H54 (cell line): ENCODE data around the gene TNS1.

Experiments
- DNase-seq: peaks from one replicate; pipeline ENCODE4 v3.0.0; 2011; ENCODE audit warnings: low spot score, mixed read lengths; ENCODE audit not compliant: insufficient read length
- FAIRE-seq: peaks from 3 replicates; lab custom pipeline; 2011; peaks lifted over from hg19 to GRCh38; lab: Jason Lieb, UNC
- POLR2A ChIP-seq: IDR thresholded peaks from 2 replicates; pipeline ENCODE4 v1.6.1; 2011; ENCODE audit warnings: low read depth, mild to moderate bottlenecking, low read length

Gene TNS1

DNA sequence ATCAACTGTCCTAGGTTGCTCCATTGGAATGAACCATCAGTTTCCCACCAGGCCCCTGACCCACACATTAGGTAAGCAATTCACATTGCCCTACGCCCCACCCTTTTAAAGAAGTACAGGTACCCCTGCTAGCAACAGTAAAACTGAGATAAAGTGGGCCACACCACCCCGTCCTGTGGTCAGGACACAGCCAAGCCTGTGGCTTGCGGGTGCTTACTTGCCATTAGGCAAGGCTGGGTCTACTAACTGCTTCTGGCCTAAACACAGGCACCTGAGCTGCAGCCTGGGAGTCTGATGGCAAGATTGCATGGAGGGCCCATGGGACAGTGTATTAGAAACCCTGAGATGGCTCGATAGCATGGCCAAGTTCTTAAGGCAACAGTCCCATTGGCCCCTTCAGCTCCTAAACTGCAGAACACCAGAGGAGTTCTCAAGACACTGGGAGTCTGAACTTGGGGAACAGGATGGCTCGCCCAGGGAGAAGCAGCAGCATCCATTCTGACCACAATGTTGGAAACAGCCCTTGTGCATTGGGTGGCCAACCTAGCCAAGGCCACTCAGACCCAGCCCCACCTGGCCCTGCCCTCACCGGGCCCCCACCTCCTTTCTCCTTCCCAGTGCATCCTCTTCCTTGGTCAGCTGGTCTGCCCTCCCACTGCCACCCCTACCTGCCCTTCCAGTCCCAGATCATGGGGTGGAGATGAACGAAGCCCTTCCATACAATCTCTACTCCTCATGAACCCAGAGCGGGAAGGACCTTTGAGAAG lies 177.1 kb downstream of the TNS1 start:
- DNase-seq (no peak), FAIRE-seq (no peak)
- no peak for TF ChIP-seq POLR2A

DNA sequence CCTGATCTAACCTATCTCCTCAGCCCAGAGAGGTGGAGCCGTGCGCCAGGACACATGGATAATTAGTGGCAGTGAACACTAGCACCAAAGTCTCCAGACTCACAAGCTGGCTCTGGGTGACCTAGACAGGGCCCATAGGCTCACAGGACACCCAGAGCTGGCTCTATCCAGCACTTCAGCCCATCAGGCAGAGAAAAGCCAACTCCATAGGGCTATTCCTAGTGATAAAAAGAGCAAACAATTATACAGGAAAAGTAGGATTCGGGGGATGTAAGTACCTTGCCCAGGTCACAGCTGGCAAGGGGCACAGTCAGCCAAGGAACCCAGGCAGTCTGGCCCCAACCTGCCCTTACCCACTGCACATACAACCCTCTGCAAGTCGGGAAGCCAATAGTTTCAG lies 178.6 kb downstream of the TNS1 start:
- FAIRE-seq (no peak), DNase-seq (no peak)
- TF ChIP-seq POLR2A: no peak

DNA sequence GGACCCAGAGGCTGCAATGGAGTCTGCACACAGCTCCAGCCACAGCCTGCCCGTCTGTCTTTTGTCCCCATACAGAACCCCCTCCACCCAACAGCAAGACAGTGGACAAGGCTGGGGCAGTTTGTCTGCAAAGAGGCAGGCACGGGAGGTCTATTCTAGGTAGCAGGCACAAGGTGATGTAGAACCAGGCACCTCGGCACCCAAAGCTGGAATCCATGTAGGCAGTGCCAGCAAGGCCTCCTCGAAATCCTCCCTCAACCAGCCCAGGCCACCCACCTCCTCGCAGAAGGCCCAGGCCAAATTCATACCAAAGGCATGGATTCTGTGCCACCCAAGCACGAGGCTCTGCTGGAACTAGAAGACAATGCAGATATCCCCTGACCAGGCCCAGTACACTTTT lies 179.2 kb downstream of the TNS1 start:
- TF ChIP-seq POLR2A: no peak
- FAIRE-seq (no peak), DNase-seq (no peak)

DNA sequence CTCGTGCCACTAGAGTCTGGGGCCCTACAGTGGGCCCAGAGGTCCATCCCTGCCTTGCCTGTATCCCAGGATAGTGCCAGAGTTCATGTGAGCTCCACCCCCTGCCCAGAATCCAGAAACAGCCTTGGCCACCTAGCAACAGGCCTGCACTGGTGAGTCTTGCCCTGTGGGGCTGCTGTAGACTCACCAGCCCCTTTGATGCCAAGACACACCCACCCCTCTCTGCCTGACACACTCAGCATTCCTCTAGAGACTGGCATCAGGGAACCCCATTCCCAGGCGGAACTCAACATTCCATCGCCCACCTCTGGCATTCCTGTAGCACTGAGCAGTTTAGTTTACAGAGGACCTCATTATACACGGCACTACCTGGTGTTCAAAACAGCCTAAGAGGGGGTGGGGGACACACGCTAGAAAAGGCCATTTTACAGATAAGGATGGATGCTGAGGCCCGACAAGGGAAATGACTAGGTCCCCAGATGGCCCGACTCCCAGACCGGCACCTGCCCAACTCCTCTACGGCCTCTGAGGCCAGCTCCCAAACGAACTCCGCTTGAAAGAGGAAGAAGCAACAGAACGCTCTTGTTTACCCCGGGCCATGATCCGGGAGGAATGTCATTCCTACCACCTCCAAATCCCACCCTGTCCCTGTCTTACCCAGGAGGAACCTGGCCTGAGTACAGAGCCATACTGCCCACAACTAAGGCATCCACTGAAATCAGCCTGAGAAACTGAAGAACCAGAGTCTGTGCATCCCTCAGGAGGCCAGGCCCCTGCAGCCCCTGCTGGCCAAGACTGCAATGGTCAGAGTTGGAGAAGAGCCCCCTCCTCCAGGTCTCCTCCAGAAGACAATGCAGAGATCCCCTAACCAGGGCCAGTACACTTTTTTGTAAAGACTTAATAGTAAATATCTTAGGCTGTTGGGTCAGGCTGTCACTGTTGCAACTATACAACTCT lies 180.2 kb downstream of the TNS1 start:
- TF ChIP-seq POLR2A: no peak
- DNase-seq (no peak), FAIRE-seq (no peak)

DNA sequence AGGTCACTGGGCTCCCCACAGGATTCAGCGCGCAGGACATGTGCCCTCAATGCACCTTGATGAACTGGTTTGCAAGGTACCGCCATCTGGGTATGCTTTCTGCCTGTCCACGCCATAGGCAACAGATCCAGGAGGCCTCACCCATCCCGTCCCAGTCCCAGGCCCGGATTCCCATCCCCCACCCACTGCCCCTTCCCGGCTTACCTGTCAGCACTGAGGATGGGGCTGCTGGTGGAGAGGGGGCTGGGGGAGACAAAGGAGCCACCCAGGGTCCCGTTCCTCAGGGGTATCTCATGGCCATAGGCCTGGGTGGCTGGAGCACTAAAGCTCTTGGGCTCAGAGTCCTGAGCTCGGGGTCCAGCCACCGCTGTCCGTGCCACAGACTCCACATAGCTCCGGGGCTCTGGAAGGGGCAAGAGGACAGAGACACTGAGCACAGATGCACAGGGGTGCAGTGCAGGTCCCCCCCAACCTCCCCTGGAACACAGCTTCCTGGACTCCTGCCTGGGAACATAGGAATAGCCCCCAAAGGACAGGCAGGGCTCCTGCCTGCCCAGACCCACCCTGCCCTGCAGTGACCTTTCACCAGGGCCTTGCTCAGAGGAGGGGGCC lies 181.2 kb downstream of the TNS1 start:
- no peak for TF ChIP-seq POLR2A
- DNase-seq (no peak), FAIRE-seq (no peak)

DNA sequence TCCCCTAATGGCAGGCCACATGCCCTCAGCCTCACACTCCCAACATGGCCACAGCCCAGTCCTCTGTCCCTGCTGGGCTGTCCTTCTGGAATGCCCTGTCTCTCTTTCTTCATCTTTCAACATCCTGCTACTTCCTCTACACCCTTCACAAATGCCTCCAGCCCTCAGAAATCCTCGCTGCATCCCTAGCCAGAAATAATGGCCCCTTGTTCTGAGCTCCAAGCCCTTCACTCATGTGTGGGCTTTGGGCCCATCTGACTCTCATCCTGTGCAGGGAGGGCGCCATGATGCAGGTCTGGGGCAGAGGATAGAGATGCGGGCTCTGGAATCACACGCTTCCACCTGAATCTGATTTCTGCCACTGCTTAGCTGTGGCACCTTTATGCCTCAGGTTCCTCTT lies 181.9 kb downstream of the TNS1 start:
- FAIRE-seq (no peak), DNase-seq (no peak)
- TF ChIP-seq POLR2A: no peak

DNA sequence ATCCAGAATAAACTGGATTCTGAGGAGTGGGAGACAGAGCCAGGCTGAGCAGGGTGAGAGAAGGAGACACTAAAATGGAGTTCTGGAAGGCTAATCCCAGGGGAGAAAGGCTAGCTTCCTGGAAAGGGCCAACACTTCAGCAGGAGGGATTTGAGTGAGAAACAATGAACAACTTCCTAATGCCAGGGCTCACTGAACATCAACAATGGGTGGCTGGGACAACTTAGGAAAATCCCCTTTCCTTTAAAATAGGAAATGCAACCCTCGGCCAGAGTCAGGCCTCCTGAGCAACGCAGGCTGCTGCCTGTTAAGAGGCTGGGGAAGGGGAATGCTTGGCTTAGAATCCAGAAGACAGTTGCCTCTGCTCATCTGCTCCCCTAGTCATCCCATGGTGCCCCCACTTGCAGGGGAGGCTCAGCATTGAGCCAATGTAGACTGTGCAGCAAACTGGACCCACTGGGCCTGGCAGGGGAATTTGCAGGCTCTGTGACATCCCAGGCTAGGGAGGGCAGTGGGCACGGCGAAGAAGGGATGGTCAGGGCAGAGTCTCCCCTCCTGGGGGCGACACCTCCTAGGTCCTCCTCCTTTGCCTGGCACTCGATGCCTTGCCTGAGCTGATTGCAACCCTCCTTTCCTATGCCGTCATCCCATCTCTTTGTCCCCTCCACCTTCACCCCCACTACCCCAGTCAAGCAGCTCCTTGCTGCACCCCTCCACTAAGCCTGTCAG lies 182.5 kb downstream of the TNS1 start:
- no peak for DNase-seq
- FAIRE-seq: no peak
- no peak for TF ChIP-seq POLR2A

DNA sequence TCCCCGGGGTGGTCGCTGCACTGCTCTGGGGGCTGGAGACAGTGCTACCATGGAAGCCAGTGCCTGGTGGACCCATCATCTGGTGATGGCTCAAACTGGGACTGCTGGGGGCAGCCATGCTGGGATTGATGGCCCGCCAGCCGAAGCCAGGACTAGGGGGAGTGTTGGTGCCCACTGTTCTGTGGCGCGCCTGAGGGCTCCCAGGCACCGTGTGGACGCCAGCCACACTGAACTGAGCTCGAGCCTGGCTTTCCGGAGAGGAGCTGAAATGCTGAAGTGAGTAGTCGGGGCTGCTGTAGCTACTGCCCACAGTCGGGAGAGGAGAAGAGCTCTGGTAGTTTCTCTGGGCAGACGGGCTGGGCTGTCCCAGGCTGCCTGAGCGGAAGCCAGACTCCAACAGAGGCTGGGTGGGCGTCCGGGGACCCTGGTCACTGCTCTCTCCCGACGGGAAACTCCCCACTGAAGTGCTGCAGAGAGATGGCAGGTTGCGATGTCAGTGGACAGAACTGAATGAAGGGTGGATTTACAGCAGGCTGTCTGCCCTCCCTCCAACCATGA lies 184.4 kb downstream of the TNS1 start:
- FAIRE-seq: no peak
- no peak for DNase-seq
- no peak for TF ChIP-seq POLR2A

DNA sequence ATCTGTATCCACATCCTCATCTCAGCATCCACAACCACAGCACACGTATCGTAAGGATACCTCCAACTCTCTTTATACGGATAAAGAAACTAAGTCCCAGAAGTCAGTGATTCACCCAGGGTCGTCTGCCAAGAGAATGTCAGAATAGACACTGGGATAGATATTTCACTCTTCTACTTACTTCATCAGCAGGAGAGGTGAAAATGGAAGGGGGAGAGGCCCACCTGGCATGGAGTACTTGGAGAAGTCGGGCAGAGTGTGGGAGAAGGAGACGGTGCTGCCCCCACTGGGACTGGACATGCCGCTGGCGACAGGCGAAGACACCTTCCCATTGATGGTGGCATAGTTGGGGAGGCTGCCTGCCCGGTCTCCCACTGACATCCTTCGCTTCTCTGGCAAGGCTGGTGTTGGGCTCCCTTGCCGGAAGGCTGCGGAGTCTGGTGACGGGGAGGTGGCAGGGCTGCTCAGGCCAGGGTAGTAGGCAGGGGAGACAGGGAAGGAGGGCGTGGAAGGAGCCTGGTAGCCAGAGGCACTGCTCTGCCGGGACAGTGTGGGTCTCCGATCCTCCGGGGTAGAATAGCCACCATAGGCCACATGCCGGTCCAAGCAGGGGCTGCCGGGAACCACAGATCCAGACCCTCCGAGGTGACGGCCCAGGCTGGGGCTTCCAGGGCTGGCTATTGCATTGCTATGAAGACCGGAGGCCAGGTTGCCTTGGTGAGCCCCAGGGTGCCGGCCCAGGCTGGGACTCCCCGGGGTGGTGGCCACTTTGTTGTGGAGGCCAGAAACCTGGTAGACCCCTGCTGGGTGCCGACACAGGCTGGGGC lies 185.1 kb downstream of the TNS1 start:
- FAIRE-seq: no peak
- no peak for TF ChIP-seq POLR2A

DNA sequence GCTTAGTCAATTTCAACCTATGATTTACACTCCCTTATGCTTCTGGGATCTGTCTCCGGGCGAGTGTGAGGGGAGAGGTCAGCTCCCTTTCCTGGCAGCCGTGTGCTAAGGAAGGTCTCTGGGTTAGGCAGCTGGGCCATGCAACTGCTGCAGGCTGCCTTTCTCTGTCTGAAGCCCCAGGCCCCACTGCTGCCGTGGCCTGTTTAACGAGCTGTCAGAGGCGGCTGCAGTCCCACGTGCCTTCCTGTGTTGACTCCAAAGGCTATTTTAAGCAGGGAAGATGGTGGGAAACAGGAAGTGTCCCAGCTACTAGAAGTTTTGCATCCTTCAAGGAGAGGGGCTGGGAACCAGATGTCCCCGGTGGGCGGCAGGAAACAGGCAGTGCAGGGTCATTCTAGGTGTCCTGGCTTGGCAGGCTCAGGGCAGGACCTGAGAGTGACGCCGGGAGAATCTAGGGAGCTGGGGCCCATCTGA lies 186.4 kb downstream of the TNS1 start:
- FAIRE-seq (no peak), DNase-seq (no peak)
- no peak for TF ChIP-seq POLR2A

More for the DNA sequence above, 185.1 kb downstream of the TNS1 start:
- no peak for DNase-seq

DNA sequence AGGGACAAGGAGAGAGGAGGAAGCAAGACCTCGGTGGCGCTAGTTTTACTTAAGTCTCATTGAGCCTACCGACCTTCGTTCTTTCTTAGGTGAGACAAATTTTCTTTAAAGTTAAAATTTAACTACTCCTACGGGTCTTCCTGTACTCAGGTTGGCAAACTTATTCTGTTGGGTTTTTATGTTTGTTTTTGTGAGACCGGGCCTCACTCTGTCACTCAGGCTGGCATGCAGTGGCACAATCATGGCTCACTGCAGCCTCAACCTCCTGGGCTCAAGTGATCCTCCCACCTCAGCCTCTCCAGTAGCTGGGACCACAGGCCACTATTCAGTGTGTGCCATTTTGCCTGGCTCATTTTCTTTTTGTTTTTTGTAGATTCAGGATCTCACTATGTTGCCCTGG lies 189.0 kb downstream of the TNS1 start:
- no peak for FAIRE-seq

DNA sequence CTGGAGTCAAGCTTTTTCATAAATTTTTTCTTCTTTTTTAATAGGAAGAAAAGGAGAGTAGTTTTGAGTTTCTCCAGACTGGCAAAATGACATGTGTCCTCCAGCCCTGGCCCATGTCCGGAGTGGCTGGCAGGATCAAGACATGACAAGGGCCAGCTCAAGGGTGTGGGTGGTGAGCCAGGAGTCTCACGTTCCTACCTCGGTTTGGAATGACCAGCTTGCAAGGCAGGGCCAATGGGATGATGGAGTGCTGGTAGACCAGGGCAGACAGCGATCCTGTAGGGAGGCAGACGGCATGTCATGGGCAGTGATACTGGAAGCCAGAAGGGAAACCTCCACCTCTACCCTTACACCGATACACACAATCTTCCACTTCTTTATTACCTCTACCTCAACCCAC lies 190.6 kb downstream of the TNS1 start:
- no peak for DNase-seq
- FAIRE-seq: no peak
- TF ChIP-seq POLR2A: no peak

More for the DNA sequence above, 189.0 kb downstream of the TNS1 start:
- no peak for DNase-seq
- TF ChIP-seq POLR2A: no peak

DNA sequence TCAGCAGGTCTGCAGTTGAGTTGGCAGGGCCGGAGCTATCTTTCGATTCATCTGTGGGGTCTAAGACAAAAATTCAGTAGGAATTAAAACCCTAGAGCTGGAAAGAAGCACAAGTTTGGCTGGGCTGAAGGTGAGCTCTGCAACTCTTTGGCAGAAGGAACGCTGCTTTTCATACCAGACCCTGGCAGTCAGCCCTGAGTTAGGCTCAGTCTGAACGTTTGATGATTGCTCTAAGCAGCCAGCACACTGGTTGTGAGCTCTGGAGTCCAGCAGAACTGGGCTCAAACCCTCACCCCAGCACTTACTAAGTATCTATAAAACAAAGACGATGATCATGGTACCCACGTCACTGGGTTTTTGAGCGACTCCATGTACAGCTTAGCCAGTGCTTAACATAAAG lies 192.5 kb downstream of the TNS1 start:
- DNase-seq (no peak), FAIRE-seq (no peak)
- no peak for TF ChIP-seq POLR2A
